Mucosa of descending colon (tissue), 3 donors: ENCODE data around the gene TXNDC11. TPM values are rescaled to one million over a fixed set of nuclear protein-coding genes. Genes with fewer than 3 reads are reported as not detected.

Experiments used
- ATAC-seq: fragments of 200-7000 bp; cut with Tn5 transposase; one replicate; pipeline ENCODE4 v1.9.1; 2020; ENCODE audit warnings: mild to moderate bottlenecking, moderate library complexity
- DNase-seq, 3 donors: peaks; one replicate each; pipeline ENCODE4 v3.0.0-alpha.2; 2020
- H3K36me3 ChIP-seq: fragments of 200-600 bp; one replicate; pipeline ENCODE4 v1.8.0; 2021; ENCODE audit warnings: low read depth, mild to moderate bottlenecking
- H3K4me1 ChIP-seq: fragments of 200-600 bp; one replicate; pipeline ENCODE4 v1.8.0; 2021; ENCODE audit warnings: low read depth, mild to moderate bottlenecking
- H3K4me3 ChIP-seq: fragments of 200-600 bp; one replicate; pipeline ENCODE4 v1.8.0; 2021; ENCODE audit warnings: mild to moderate bottlenecking
- H3K9me3 ChIP-seq: fragments of 200-600 bp; one replicate; pipeline ENCODE4 v1.8.0; 2021; ENCODE audit warnings: mild to moderate bottlenecking
- CTCF ChIP-seq: fragments of 200-600 bp; IDR thresholded peaks from one replicate; pipeline ENCODE4 v1.8.0; 2022; ENCODE audit warnings: antibody characterized with exemption, mild to moderate bottlenecking
- intact Hi-C, 2 donors: fragments of 100-400 bp; cut with DNase I in 1 of 2; cut with micrococcal nuclease in 1 of 2; formaldehyde crosslinking; loops; one replicate each; pipeline versions ENCODE4 v1.11.0 to v1.11.1; 2022; cut with DNase I, micrococcal nuclease
- total RNA-seq, 3 donors: library from RNA; stranded (reverse); fragmentation: NEBNext Ultra II Directional in 2 of 3; extraction: Animal tissue kit (Norgen Biotek cat#: 25700) in 2 of 3; gene quantifications; one replicate each; pipeline versions ENCODE4 v1.2.1 to v1.2.4, GENCODE V29; 2021 to 2023
- donor health status: DM: no; HTN: no; CAD: no; lungs with moderate emphysema.
- donor health status: DM: no; HTN: no; CAD: no.
- donor health status: DM: no; HTN: yes; CAD: no.

TXNDC11 gene
- total RNA-seq, 3 donors from 2014 or later = 52.3 to 71.9 (median 60.3) TPM

- Histone ChIP-seq H3K4me1 (peaks cover 25% of the 10 kb centered on the region), H3K9me3 (no peaks in the 10 kb centered on the region), H3K4me3 (no peak overlapping the region), H3K36me3 (no peaks in the 10 kb centered on the region)
- DNase-seq (no peak), ATAC-seq (no peak)
- TF ChIP-seq CTCF = no peak
- intact Hi-C loops = no loop called here
These were observed 65.2 kb downstream of the TXNDC11 start for GRCh38 chr16:11677451-11677951.

- no peaks in the 10 kb centered on the region for H3K9me3 ChIP-seq
- intact Hi-C loops = no loop called here
- DNase-seq = no peak
- H3K36me3 ChIP-seq = no peaks in the 10 kb centered on the region
- H3K4me3 ChIP-seq = no peak overlapping the region
- no peak for ATAC-seq
- TF ChIP-seq CTCF = no peak
- H3K4me1 ChIP-seq = peaks cover 23% of the 10 kb centered on the region
These were observed 65.9 kb downstream of the TXNDC11 start for GRCh38 chr16:11676799-11677198.

GRCh38 chr16:11675561-11676511 lies 66.8 kb downstream of the TXNDC11 start:
- DNase-seq (peak; percentile 52 to 80 (median 69)), ATAC-seq (peak; percentile 89)
- intact Hi-C loops = no loop called here
- Histone ChIP-seq H3K36me3 (no peaks in the 10 kb centered on the region), H3K9me3 (no peaks in the 10 kb centered on the region), H3K4me3 (no peak overlapping the region), H3K4me1 (peaks cover 17% of the 10 kb centered on the region)
- no peak for TF ChIP-seq CTCF

DNA sequence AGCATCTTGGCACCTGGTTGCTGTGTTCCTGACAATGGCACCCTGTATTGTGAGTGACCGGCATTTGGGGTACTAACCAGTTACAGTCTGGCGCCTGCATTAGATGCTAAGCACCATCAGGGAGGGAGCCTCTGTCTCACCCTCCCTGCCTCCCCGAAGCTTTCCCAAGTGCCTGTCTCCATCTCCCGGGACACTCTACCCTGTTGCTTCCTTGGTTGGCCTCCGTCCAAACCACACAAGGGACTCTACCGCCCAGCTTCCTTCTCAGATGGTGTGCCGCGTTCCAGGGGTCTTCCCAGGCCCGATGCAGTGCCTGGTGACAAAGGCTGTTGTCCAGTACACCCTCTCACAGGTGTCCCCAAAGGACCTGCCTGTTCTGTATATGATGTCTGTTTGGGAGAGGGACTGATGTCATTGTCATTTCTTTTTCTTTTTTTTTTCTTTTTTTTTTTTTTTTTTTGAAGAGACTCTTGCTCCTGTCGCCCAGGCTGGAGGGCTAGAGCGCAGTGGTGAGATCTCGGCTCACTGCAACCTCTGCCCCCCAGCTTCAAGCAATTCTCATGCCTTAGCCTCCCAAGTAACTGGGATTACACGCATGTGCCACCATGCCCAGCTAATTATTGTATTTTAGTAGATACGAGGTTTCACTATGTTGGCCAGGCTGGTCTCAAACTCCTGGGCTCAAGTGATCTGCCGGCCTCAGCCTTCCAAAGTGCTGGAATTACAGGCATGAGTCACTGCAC lies 67.7 kb downstream of the TXNDC11 start:
- H3K4me1 ChIP-seq = peaks cover 20% of the 10 kb centered on the region
- intact Hi-C loops = no loop called here
- DNase-seq = no peak

More for the DNA sequence above, 67.7 kb downstream of the TXNDC11 start:
- Histone ChIP-seq H3K36me3 (no peaks in the 10 kb centered on the region), H3K9me3 (no peaks in the 10 kb centered on the region), H3K4me3 (no peak overlapping the region)
- ATAC-seq = peak; percentile 8
- TF ChIP-seq CTCF = no peak
